Mesothelial cell of epicardium (in vitro differentiated cells): ENCODE data around the gene NF2. TPM values are rescaled to one million over a fixed set of nuclear protein-coding genes. Genes with fewer than 3 reads are reported as not detected.
A peak's percentile ranks its signal among the peaks of the same experiment; 100 is the strongest.

Source experiments
- DNase-seq, 2 experiments: peaks; one replicate each; pipeline ENCODE4 v3.0.0; 2021; ENCODE audit warnings: low spot score in 2 of 2; ENCODE audit not compliant: unreplicated experiment in 2 of 2
- H3K27ac Mint-ChIP-seq: 2 replicates; pipeline ENCODE4 v1.8.0; 2021; ENCODE audit warnings: mixed read lengths
- H3K27me3 Mint-ChIP-seq: 2 replicates; pipeline ENCODE4 v1.8.0; 2021; ENCODE audit warnings: low read depth, mixed read lengths
- H3K36me3 Mint-ChIP-seq: 2 replicates; pipeline ENCODE4 v1.8.0; 2021; ENCODE audit warnings: mixed read lengths
- H3K4me1 Mint-ChIP-seq: 2 replicates; pipeline ENCODE4 v1.8.0; 2021; ENCODE audit warnings: mixed read lengths
- H3K4me3 Mint-ChIP-seq: 2 replicates; pipeline ENCODE4 v1.8.0; 2021; ENCODE audit warnings: mild to moderate bottlenecking, moderate library complexity, mixed read lengths
- H3K9me3 Mint-ChIP-seq: 2 replicates; pipeline ENCODE4 v1.8.0; 2021; ENCODE audit warnings: mixed read lengths
- total RNA-seq: library from RNA; stranded (reverse); gene quantifications from 3 replicates; pipeline ENCODE4 v1.2.1, GENCODE V29; 2021
- TF ChIP-seq, protein P1 (sequence below): fragments of 200-600 bp; sonication (generic); IDR thresholded peaks from one replicate; pipeline ENCODE4 v1.5.0; 2021; ENCODE audit warnings: antibody characterized with exemption; ENCODE audit not compliant: unreplicated experiment

The NF2 gene
- total RNA-seq, 1 donor from 2014 or later: 42.1 TPM

DNA sequence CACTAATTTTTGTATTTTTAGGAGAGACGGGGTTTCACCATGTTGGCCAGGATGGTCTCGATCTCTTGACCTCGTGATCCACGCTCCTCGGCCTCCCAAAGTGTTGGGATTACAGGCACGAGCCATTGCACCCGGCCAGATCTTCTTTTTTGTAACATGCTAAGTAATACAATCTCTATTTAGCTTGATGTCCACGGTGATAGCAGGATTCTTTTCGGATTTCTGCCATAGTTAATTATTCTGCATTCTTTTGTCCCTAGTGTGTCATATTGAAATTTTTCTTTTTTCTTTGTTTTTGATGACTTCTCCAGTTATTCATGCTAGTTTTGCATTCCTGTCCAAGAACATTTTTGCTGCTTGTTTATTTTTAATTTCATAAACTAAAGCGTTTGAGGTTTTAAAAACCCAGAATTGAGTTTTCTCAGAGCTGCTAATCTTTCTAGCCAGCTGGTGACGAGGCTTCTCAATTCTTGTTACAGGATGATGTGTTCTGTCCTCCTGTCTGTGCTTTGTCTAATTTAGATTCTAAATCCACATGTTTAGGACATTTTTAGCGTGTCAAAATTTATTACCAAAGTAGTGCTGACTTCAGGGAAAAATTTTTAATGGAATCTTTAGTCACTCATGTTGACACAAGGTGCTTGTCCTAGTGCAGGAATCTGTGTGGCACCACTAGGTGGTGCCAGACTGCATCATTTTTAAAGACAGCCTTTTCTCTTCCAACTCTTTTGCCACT is 21.8 kb downstream of the NF2 start:
- H3K4me1 Mint-ChIP-seq: peaks cover 66% of the 10 kb centered on the region
- H3K9me3 Mint-ChIP-seq: no peaks in the 10 kb centered on the region
- H3K27ac Mint-ChIP-seq: peak overlapping the region; percentile 1
- no peaks in the 10 kb centered on the region for H3K27me3 Mint-ChIP-seq
- TF ChIP-seq, protein P1, sequence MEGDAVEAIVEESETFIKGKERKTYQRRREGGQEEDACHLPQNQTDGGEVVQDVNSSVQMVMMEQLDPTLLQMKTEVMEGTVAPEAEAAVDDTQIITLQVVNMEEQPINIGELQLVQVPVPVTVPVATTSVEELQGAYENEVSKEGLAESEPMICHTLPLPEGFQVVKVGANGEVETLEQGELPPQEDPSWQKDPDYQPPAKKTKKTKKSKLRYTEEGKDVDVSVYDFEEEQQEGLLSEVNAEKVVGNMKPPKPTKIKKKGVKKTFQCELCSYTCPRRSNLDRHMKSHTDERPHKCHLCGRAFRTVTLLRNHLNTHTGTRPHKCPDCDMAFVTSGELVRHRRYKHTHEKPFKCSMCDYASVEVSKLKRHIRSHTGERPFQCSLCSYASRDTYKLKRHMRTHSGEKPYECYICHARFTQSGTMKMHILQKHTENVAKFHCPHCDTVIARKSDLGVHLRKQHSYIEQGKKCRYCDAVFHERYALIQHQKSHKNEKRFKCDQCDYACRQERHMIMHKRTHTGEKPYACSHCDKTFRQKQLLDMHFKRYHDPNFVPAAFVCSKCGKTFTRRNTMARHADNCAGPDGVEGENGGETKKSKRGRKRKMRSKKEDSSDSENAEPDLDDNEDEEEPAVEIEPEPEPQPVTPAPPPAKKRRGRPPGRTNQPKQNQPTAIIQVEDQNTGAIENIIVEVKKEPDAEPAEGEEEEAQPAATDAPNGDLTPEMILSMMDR: peak; percentile 84
- no peak for DNase-seq
- H3K4me3 Mint-ChIP-seq: no peak overlapping the region
- peaks cover 2% of the 10 kb centered on the region for H3K36me3 Mint-ChIP-seq

DNA sequence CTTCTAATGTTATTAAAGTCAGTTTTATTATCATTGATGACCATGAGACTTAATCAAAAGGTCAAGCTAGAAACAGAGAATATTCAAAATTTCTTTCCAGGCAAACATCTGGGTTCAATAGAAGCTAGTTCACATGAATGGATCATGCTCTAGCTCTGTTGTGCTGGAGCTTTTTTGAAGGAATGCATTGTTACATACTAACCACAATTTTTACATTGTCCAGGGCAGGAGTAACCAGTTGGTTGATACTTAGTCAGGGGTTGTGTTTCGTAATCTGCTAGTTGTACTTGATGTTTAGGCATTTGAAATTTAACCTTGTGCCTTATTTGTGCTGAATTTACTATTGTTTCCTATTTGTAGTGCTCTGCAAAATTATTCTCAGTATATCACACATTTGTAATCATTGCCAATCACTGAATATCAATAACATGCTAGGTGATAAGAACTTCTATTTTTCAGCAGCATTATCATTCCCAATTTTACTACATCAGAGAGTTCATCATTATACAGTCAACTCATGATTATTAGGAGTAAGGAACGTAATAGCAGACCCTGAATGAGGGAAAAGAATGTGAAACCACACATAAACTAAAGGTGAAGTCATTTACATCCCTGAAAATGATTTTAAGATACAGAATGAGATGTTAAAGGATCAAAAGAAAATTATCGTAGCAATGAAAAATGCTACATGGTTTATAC is 23.2 kb downstream of the NF2 start:
- Mint-ChIP-seq H3K4me1 (peaks cover 70% of the 10 kb centered on the region), H3K4me3 (no peak overlapping the region), H3K9me3 (no peaks in the 10 kb centered on the region), H3K36me3 (peaks cover 2% of the 10 kb centered on the region), H3K27ac (no peak overlapping the region), H3K27me3 (no peaks in the 10 kb centered on the region)
- DNase-seq: no peak
- TF ChIP-seq, protein P1: no peak

DNA sequence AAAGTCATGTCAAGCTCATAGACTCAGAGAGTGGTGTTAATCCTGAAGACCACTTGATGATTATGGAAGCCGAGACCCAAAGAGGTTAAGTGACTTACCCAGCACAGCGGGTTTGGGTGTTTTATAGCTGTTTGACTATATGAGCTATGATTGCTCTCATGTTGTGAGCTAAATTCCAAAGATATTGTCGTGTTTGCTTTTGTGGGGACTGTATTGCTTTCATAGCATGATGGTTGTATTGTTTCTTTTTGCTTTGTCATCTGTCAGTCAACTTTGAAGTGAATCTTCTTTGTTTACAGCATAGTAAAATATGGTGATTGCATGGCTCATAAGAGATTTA is 23.7 kb downstream of the NF2 start:
- no peak for DNase-seq
- no peak overlapping the region for H3K27ac Mint-ChIP-seq

DNA sequence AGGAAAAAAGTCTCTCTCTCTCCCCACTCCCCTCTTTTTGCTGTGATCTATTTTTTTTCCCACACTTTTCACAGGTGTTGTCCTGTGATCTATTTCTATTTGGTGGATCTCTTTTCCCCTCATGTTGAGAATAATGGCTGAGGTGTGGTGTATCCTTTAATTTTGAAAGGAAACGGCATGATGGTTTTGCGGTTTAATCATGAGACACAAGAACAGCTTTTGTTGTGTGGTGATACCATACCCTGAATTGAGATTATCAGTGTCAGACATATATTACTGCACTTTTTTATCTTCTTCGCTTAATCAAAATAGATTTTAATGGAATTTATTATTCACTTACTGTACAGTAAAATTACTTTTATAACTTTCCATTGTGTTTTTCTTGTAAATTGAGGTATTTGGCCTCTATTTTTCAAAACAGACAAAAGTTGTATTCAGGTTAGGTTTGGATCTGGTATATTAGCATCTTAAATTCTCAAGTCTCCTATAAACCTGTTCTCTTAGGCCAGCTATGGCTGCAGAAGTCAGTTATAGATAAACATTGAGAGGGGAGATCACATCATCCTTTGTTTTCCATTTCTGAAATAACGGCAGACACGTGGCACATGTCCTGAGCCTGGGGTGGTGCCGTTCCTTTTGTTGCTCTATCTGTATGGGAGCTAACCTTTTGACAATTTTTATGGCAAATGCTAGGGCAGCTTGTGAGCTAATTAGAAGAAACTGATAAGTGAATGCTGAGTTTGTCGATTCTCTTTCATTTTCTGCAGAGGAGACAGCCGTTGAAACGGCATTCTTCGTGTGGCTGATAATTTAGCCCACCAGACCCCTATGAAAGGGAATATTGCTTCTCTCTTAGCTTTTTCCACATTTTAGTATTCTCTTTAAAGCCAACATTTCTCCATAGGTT is 25.8 kb downstream of the NF2 start:
- Mint-ChIP-seq H3K9me3 (no peaks in the 10 kb centered on the region), H3K27me3 (no peaks in the 10 kb centered on the region), H3K27ac (no peak overlapping the region), H3K4me1 (peaks cover 55% of the 10 kb centered on the region), H3K4me3 (no peak overlapping the region), H3K36me3 (peaks cover 2% of the 10 kb centered on the region)
- TF ChIP-seq, protein P1: no peak
- no peak for DNase-seq

More for the DNA sequence above, 23.7 kb downstream of the NF2 start:
- H3K36me3 Mint-ChIP-seq: peaks cover 2% of the 10 kb centered on the region
- H3K27me3 Mint-ChIP-seq: no peaks in the 10 kb centered on the region
- TF ChIP-seq, protein P1: no peak
- H3K9me3 Mint-ChIP-seq: no peaks in the 10 kb centered on the region
- peaks cover 65% of the 10 kb centered on the region for H3K4me1 Mint-ChIP-seq
- H3K4me3 Mint-ChIP-seq: no peak overlapping the region

DNA sequence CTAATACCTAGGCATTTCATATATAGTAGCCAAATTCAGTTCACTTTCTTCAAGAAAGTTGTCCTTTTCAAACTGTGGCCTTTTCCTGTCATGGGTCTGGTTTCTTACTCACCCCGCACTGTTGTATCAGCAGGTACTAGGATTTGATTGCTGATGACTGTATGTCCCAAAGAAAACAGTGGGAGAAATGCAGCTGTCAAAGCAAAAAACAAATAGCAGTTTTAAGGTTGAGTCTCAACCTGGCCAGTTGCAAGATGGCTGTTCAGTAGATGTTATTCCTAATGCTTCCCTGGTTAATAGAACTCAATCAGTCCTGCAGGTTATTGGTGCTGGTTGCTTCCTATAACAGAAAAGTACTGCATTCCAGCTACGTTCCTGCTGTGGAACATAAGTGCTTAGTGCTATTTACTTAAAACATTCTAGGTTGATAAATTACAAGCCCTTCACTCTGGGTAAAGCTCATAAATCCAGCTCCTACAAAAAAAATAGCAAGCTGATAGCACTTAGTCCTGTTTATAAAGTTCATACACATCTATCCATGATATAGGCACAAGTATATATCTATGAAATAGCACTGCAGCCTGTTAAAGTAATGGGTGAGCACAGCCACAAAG is 26.6 kb downstream of the NF2 start:
- no peak overlapping the region for H3K27ac Mint-ChIP-seq
- peaks cover 48% of the 10 kb centered on the region for H3K4me1 Mint-ChIP-seq
- TF ChIP-seq, protein P1: no peak
- peaks cover 2% of the 10 kb centered on the region for H3K36me3 Mint-ChIP-seq
- DNase-seq: no peak
- no peaks in the 10 kb centered on the region for H3K9me3 Mint-ChIP-seq
- H3K27me3 Mint-ChIP-seq: no peaks in the 10 kb centered on the region
- H3K4me3 Mint-ChIP-seq: no peak overlapping the region
